GM12892 (cell line): ENCODE results near the gene EEA1.

Experiments
- POLR2A ChIP-seq: IDR thresholded peaks from 2 replicates; pipeline ENCODE4 v1.6.1; 2011; ENCODE audit warnings: low read depth, low read length, control low read depth
- POLR2AphosphoS5 ChIP-seq: IDR thresholded peaks from 2 replicates; pipeline ENCODE4 v1.6.1; 2011; ENCODE audit warnings: low read depth, low read length, control low read depth

DNA sequence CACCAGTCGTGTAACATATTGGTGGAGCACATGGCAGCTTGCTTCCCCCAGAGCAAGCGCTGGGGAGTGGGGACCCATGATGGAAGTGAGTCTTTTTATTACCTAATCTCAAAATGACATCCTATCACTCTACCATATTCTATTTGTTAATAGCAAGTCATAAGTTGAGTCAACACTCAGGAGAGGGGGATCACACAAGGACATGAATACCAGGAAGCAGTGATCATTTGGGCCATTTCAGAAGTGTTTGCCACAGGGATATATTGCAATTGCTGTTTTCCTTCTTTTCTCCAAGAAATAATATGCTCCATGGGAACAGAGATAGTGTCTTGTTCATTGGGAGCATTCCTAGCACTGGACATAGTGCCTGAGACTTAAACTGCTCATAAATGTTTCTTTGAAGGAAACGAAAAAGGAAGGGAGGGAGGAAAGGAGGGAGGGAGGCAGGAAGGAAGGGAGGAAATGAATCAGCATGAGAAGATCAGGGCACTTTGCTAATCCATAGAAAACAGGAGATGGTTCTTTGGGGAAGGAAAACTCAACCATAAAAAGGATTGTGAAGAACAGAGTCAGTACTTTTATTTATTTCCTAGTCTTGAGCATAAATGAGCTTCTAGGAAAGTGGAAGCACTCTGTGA is 39.2 kb upstream of the EEA1 start:
- TF ChIP-seq POLR2AphosphoS5 = no peak
- no peak for TF ChIP-seq POLR2A
